Activated T-cell treated with anti-CD3 and anti-CD28 coated beads for 1 hour (primary cell): ENCODE results near the gene THOC3.
"Not testable (repeated sequence)": the region's sequence is repeated elsewhere in the genome, so short reads cannot be mapped to it uniquely, and the experiment has no call there.

Experiments
- DNase-seq: peaks from one replicate; pipeline ENCODE4 v3.0.0-alpha.2; 2020; ENCODE audit warnings: low read depth

The THOC3 gene, protein sequence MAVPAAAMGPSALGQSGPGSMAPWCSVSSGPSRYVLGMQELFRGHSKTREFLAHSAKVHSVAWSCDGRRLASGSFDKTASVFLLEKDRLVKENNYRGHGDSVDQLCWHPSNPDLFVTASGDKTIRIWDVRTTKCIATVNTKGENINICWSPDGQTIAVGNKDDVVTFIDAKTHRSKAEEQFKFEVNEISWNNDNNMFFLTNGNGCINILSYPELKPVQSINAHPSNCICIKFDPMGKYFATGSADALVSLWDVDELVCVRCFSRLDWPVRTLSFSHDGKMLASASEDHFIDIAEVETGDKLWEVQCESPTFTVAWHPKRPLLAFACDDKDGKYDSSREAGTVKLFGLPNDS

DNA sequence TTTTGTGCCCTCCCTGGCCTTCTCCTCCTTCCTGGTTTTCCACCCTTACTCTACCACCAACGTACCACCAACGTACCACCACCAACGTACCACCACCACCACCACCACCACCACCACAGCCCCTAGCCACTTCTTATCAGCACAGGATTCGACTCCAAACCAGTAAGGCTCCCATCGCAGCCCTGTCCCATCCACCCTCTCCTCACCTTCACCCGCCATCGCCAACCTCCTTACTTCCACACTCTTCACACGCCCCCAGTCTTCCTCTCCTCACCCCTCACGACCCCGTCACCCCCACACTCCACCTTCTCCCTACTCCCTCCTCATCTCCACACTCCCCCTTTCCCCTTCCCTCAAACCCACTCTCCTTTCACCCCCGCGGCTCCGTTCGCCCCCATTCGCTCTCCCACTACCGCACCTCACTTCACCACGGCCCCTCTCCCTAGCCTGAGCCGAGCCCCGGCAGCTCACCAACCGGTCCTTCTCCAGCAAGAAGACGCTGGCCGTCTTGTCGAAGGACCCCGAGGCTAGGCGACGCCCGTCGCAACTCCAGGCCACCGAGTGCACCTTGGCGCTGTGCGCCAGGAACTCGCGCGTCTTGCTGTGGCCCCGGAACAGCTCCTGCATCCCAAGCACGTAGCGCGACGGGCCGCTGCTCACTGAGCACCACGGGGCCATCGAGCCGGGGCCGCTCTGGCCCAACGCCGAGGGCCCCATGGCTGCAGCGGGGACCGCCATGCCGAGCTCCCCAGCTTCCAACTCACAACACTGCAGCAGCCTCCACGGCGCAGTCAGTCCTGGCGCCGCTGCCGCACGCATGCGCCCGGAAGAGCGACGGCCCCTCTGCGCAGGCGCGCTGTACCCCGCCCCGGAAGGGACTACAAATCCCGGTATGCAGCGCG is at the start of gene THOC3:
Gene THOC3 (minus strand): TSS at position 845 of the 902 bp plus-strand sequence. CDS start 107 bp downstream, at position 738.
- peak; percentile 57 for DNase-seq

DNA sequence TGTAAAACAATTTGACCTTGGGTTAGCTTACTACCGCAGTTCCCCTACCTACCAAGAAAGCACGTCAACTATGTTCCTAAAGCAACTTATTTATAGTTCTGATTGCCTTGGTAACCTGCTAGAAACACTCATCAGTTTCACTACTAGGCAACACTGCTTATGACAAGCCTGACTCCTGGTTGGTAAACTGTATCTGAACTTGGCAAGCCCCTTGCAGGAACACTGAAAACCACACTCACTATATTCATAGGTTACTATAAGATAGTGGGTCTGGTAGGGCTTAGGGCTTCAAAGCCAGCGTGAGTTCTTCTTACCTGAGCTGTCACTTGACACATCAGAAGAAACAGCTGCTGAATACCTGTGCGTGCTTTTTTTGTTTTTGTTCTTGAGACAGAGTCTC is 49.2 kb upstream of the THOC3 start:
- not testable (repeated sequence) for DNase-seq

DNA sequence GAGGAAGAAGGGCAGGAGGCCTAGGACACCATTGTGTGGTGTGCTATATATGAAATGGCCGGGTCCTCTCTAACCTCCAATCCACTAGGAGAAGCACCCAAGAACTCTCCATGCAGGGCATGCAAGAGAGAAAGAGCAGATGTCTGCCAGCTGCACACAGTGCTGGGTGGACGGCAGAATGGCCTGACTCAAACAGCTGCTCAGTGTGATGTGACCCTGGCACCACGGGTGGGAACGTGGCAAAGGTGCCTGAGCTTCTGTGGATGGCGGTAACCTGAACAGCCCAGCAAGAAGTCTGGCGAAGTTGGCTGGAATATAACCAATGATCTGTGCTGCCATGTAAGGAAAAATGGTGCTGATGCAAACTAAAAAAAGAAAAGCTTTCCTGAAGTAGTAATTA is 46.2 kb upstream of the THOC3 start:
- not testable (repeated sequence) for DNase-seq

DNA sequence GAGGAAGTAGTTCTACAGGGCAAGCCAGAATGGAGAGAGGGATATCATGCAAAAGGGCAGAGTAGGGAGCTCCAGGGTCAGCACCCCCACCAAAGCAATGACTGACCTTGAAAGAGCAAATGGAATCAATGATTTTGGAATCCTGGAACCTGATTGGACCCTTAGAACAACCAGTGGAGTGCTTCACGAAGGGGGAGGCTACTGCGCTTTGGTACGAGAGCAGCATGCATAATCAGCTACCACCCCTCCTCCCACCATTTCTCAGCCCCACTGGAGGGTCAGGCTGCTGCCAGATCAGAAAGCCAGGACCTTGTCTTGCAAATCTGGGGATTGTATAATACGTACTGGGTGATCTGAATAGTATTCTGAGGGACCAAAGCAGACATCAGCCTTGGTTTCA is 43.0 kb upstream of the THOC3 start:
- DNase-seq, result not testable (repeated sequence)

DNA sequence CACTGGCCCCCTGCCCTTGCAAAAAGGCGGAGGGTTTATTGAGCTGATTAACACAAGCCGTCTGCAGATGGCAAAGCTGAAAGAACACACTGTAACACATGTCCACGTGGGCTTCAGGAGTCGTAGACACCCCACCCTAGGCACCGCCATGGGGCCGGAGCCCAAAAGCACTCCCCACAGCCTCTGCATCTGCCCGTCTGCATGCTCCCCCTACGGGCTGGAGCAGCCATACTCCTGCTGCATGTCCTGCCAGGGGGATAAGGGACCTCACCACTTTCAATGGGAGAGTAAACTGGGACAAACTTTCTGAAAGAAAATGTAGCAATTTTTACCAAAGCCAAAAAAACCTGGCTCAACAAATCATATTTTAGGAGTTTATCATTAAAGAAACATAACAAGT is 42.1 kb upstream of the THOC3 start:
- not testable (repeated sequence) for DNase-seq

DNA sequence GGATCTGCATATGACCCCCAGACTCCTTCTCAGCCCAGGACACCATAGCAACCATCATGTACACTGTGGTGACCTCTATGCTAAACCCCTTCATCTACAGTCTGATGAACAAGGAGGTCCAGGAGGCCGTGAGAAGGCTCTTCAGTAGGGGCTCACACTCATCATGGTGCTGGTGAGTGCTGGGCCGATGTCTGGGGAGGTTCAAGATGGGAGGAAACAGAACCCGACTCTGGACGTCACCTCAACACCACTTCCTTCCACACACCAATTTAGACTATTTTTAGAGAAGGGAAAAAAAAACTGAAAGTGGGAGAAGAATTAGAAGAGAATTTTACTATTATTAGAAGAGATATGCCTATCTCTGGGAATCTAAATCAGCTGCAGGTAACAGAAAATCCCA is 39.1 kb upstream of the THOC3 start:
- not testable (repeated sequence) for DNase-seq

DNA sequence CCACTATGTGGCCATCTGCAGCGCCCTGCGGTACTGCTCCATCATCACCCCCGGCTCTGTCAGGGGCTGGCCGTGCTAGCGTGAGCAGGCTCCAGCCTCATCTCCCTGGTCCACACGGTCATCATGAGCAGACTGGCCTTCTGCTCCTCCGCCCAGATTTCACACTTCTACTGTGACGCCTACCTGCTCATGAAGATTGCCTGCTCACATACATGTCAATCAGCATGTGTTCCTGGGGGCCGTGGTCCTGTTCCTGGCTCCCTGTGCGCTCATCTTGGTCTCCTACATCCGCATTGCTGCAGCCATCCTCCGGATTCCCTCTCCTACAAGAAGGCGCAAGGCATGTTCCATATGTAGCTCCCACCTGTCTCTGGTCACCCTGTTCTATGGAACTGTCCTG is 38.7 kb upstream of the THOC3 start:
- not testable (repeated sequence) for DNase-seq

DNA sequence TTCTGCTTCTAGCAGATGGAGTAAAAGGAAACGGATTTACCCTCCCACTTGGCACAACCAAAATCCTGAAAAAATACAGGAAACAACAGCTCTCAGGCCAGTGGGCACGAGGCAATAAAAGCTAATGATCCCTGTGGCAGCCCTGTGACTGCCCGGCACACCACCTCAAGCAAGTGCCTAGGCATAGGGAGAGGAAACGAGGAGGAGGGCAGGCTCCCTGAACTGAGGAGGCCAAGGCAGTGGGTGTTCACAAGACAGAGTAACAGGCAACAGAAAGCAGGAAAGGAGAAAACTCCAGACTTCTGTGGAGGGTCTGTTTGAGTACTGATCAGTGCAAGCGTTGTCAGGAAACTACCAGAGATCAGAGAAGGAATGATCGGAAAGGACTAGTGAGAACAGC is 29.9 kb upstream of the THOC3 start:
- DNase-seq, result not testable (repeated sequence)

DNA sequence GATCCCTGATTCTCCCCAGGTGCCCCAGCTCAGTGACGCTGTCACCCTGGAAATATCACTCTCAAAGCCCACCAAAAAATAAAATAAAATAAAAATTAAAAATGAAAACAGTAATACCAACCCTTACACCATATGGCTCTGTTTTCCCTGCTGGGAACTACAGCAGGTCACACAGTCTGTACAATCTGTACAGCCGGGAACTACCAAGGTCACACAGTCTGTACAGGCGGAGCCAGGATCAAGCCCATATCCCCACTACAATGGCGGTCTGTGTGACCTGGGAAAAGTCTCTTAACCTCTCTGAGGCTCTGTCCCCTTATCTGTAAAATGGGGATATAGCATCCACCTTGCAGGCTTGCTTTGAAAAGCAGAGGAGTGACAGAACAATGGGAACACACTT is 29.4 kb upstream of the THOC3 start:
- not testable (repeated sequence) for DNase-seq

DNA sequence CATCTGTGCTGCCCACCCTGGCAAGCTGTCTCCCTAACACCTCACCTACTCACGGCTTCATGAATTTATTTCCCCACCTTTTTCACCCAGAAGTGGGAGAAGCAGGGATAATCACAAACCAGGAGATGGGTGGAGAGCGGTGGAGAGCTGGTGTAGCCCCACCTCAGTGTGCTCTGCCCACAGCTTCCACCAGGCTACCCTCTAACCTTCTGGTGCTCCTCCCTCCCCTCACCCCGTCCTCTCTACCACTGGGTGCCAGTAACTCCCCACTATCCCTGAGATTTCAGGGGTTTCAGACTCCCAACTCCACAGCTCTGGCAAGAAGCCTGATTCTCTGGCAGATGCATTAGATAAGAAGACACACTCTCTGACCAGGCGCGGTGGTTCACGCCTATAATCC is 28.7 kb upstream of the THOC3 start:
- DNase-seq, result not testable (repeated sequence)

DNA sequence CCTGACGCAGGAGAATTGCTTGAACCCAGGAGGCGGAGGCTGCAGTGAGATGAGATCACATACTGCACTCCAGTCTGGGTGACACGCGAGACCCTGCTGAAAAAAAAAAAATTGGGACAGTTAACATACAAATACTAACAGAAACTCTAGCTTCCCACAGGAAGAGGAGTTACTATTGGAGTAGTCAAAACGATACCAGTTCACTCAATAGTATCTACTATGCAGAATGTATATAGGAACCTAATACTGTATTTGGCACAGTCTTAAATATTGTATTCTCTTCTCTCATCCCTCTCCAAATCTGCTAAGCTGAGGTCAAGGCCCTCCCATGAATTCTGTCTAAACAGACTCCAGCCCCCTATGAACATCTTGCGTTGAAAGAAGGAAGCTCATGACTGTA is 27.4 kb upstream of the THOC3 start:
- not testable (repeated sequence) for DNase-seq

DNA sequence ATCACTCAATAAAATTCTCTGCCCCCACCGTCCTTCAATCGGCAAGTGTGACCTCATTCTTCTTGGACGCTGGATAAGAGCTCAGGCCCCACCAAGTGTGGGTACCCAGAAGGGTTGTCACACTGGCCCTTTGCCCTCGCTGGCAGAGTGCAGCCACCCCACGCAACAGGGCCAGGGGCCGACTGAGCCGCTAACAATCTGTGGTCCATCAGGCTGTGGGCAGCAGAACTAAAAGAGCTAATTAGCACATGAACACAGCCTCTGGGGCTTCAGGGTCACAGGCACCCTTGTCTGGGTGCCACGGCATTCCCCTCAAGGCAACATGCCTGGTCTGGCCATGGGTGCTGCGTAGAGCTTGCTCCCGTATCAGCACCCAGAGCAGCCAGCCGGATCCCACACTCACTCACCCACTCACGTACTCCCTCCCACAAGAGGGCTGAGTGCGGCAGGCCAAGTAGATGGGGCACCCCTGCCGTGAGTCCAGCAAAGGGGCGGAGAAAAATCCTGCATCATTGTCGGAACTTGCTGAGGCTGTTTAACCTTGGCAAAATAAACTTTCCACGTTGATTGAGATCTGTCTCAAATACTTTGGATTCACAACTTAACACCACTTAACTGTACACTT is 11.4 kb upstream of the THOC3 start:
- not testable (repeated sequence) for DNase-seq

DNA sequence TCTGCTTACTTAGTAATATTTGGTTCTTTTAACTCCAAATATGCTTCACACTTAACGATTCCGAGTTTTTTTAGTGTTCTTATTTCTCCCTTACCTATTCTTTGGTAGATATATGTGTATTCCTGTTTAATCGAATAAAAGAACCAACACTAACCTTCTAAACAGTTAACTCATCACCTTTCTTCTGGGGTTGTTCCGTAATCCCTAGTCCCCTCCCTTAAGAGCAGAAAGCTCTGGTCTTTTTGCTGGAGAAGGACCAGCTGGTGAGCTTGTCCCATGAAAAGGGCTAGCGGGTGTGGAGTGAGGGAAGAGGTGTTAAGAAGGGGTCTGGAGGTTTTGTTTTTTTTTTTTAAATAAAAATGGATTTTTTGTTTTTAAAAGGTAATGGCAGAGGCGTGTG is 266 bp upstream of the THOC3 start:
- not testable (repeated sequence) for DNase-seq

DNA sequence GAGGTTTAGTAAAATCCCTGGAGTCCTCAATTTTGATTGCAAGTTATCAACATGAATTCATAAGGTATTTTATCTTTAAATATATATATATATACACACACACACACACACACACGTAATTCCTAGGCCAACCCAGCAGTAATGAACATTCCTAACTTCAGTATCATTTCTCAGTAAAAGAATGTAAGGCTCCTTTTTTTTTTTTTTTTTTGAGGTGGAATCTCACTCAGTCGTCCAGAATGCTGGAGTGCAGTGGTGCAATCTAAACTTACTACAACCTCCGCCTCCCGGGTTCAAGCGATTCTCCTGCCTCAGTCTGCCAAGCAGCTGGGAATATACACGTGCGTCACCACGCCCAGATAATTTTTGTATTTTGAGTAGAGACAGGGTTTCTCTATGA is 5.8 kb downstream of the THOC3 start:
- DNase-seq, result not testable (repeated sequence)

DNA sequence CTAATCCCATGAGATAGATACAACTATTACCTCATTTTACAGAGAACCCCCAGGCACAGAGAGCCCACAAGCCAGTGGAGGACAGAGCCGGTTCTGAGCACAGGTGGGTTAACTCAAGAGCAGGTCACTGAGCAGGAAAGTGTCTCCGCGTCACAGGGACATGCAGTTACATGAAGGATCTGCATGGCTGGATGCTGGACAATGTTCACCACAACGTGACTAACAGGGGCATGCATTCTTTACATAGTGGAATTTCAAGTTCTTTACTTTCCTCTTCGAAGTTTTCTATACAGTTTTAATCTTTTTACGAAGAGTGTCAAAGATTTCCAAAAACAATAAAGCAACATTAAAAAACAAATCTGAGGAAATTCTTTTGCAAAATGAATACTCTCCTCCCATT is 7.9 kb downstream of the THOC3 start:
- DNase-seq, result not testable (repeated sequence)

DNA sequence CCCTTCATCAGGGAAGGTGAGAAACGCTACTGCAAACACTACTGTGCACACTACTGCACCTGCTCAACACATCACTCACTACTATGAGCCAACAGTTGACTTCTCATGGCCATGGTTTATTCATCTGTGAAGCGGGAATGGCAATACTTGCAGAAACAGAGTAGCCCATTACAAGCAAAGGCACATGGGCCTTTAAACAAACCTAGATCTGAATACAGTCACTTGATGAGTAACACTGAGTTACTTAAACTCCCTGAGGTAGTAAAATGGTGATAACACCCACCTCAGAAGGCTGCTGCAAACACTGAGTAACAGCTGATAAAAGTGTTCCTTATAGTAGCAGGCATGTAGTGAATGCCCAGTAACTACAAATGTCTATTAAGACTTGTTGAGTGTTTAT is 9.6 kb downstream of the THOC3 start:
- not testable (repeated sequence) for DNase-seq

DNA sequence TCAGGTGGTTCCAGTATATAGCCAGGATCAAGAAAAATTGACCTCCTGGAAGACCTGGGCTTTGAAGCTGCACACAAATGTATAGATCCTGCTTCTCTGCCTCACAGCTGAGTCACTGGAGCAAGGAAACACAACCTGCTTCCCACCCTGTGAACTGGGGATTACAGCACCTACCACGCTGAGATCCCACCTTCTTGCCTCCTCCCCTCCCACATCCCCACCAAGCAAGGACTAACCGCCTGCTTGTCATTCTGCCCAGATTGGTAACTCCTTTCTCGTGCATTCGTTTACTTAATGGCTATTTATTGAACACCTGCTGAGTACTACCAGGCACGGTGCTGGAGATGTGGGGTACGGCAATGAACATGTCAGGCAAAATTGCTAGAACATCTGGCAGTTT is 14.0 kb downstream of the THOC3 start:
- not testable (repeated sequence) for DNase-seq

DNA sequence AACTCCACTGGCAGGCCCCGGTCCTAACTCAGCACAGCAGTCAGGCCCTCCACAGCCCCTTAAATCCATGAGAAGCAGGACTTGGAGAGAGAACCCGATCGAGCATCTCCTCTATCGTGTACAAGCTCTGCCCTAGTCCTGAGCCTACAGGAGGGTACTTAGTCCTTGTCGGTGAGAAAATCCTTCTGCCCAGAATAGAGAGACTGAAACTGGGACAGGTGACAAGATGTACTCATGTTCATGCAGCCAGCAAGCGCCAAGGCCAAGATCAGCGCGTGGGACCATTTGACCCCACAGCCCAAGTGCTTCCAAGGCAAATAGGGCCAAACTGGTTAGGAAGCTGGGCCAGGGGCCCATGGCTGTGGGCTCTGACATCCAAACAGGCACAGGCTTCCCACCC is 15.3 kb downstream of the THOC3 start:
- not testable (repeated sequence) for DNase-seq

DNA sequence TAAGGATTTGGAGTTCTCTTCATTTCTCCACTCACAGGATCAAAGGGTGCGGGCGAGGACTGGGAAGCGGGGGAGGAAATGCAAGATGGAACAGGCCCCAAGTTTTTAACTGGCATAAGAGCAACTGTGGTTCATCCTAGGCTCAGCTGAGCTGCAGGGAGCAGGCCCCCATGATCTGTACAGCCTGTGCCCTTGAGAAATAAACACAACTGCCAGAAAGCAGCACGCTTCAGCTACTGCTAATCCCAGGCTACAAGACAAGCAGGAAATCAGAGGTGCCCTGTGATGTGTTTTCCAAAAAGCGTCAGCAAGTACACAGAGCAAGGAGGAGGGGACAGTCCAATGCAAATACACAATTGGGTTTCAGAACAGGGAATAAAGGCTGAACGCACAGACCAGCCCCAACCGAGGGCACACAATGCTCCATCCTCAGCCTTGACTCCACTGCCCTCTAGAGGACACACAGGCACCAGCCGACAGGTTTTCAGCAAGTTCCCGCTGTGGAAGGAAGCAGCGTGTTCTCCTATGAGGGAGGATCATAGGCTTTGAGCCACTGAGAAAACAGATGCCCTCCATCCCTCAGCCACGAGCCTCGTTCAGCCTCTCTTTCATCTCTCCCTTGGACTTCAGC is 16.7 kb downstream of the THOC3 start:
- DNase-seq, result not testable (repeated sequence)

DNA sequence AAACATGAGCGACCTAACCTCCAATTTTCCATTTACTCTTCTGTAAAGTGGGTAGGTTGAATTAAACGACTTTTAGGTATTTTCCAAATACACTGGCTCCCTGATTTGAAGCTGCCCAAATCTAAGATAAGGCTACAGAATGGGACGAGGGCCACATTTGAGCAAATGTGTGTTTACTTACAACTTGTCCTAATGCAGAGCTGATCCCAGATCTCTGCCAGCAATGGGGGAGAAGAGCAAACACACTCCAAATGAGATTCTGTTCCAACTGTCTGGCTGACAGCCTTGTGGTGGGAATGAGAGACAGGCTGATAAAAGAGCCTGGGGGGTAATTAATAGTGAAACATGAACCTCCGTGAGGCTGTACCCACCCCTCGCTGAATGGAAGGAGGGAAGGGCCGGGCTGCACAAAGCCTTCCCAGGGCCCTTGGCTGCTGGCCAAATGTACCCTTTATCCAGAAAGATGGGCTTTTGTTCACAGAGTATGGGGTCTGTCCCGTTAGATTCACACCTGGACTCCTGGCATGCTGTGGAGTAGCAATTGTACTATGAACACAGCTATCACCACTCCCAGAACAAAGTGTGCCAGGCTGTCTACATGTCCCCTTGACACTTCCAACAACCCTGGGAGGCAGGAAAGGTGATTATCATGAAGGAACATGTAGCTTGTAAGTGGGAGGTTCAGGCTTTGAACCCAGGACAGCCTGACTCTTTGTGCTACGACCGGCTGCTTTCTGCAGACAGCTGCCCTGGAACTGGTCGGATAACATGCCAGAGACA is 19.6 kb downstream of the THOC3 start:
- not testable (repeated sequence) for DNase-seq

DNA sequence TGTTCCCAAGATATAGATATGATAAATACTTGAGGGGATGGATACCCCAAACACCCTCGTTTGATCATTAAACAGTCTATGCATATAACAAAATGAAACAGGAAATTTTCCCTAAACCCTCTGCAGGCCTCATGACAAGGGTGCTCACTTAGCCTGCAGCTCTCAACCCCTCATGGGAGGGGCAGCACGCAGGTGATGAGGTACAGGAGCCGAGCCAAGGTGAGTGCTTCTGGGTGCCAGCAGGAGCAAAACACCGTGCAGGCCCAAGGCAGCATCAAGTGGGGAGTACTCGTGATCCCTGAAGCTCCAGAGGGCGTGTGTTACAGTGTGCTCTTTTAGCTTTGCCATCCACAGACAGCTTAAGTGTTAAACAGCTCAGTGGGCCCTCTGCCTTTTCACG is 24.9 kb downstream of the THOC3 start:
- not testable (repeated sequence) for DNase-seq
